K562 (cell line): Measurements from ENCODE around the gene ACKR2. TPM values are rescaled to one million over a fixed set of nuclear protein-coding genes. Genes with fewer than 3 reads are reported as not detected.

ENCODE experiments used
- ATAC-seq: fragments of 200-7000 bp; cut with Tn5 transposase; 3 replicates; pipeline ENCODE4 v1.9.1; 2020; ENCODE audit warnings: moderate library complexity
- BruUV-seq: library from RNA; stranded (reverse); fragments of 400-500 nt; replicated peaks from 2 replicates; lab custom pipeline; 2021; lab: Mats Ljungman, UMichigan
- CTCF ChIA-PET: fragments of 300-600 bp; formaldehyde crosslinking; extraction: SDS; loops from one replicate; lab custom pipeline; 2021; ENCODE audit warnings: low intra/inter-chr PET ratio; lab: Yijun Ruan, JAX
- POLR2A ChIA-PET: fragments of 300-600, 350-650 bp; sonication (Branson Sonifier 250); formaldehyde crosslinking; extraction: SDS; loops from one replicate; lab custom pipeline; 2021; ENCODE audit warnings: antibody characterized with exemption, inconsistent platforms; lab: Yijun Ruan, JAX
- DNase-seq, 4 experiments: peaks; one replicate each; pipeline versions ENCODE4 v3.0.0 to v3.0.0-alpha.2; 2011 to 2018; ENCODE audit warnings: low spot score in 3 of 4, mixed read lengths in 3 of 4; ENCODE audit errors: extremely low read depth in 1 of 4
- FAIRE-seq: peaks from 2 replicates; lab custom pipeline; 2011; peaks lifted over from hg19 to GRCh38; lab: Jason Lieb, UNC
- H2AFZ ChIP-seq: 2 replicates; pipeline ENCODE4 v1.6.0; 2011; ENCODE audit warnings: low read depth, low read length, control low read depth, inconsistent platforms
- H3K27ac ChIP-seq: fragments of 200-600 bp; 3 replicates; pipeline ENCODE4 v1.8.0; 2011; ENCODE audit warnings: low read depth, mild to moderate bottlenecking, control low read depth, inconsistent platforms, low read length, moderate library complexity, mixed read lengths; ENCODE audit errors: extremely low read depth
- H3K27me3 ChIP-seq, 2 experiments: fragments of 300-600 bp in 1 of 2; 2 replicates in 1 of 2; 3 replicates in 1 of 2; pipeline versions ENCODE4 v1.6.0 to v1.8.0; 2011; ENCODE audit warnings: inconsistent platforms in 2 of 2, low read length in 2 of 2, mild to moderate bottlenecking in 1 of 2, mixed read lengths in 1 of 2, moderate library complexity in 1 of 2; ENCODE audit not compliant: control insufficient read depth in 2 of 2, insufficient read depth in 2 of 2
- H3K36me3 ChIP-seq: fragments of 300-600 bp; 3 replicates; pipeline ENCODE4 v1.8.0; 2011; ENCODE audit warnings: mild to moderate bottlenecking, low read length, inconsistent platforms; ENCODE audit not compliant: control insufficient read depth, insufficient read depth
- H3K4me1 ChIP-seq, 2 experiments: fragments of 200-600 bp in 1 of 2; replicated peaks in 1 of 2; 2 replicates in 1 of 2; 3 replicates in 1 of 2; pipeline versions ENCODE4 v1.5.1 to v1.8.0; 2011; ENCODE audit warnings: inconsistent platforms in 2 of 2, low read length in 2 of 2, mild to moderate bottlenecking in 1 of 2, mixed read lengths in 1 of 2, moderate library complexity in 1 of 2; ENCODE audit not compliant: control insufficient read depth in 2 of 2, insufficient read depth in 2 of 2
- H3K4me2 ChIP-seq: 2 replicates; pipeline ENCODE4 v1.6.1; 2011; ENCODE audit warnings: low read length, control low read depth, inconsistent platforms, mixed read lengths; ENCODE audit not compliant: insufficient read depth
- H3K4me3 ChIP-seq: fragments of 200-600 bp; sonication (generic), shearing (Covaris generic); 2 replicates; pipeline ENCODE4 v1.5.1; 2016; ENCODE audit warnings: control low read depth, inconsistent platforms
- H3K79me2 ChIP-seq: fragments of 200-600 bp; 3 replicates; pipeline ENCODE4 v1.8.0; 2011; ENCODE audit warnings: low read length, inconsistent platforms; ENCODE audit not compliant: control insufficient read depth, insufficient read depth
- H3K9ac ChIP-seq, 2 experiments: 2 replicates each; pipeline versions ENCODE4 v1.6.0 to v1.6.1; 2011; ENCODE audit warnings: low read depth in 2 of 2, low read length in 2 of 2, control low read depth in 1 of 2, inconsistent platforms in 1 of 2, mild to moderate bottlenecking in 1 of 2, mixed read lengths in 1 of 2; ENCODE audit not compliant: insufficient read depth in 1 of 2
- H3K9me1 ChIP-seq: one replicate; pipeline ENCODE4 v1.6.0; 2011; ENCODE audit warnings: inconsistent platforms, mild to moderate bottlenecking, low read length, moderate library complexity; ENCODE audit not compliant: control insufficient read depth, insufficient read depth
- H3K9me3 ChIP-seq: replicated peaks from 2 replicates; pipeline ENCODE4 v1.5.1; 2011; ENCODE audit warnings: low read depth, low read length, inconsistent platforms; ENCODE audit not compliant: control insufficient read depth, insufficient read depth
- H4K20me1 ChIP-seq: replicated peaks from 2 replicates; pipeline ENCODE4 v1.6.1; 2011; ENCODE audit warnings: low read length, inconsistent platforms, mixed read lengths; ENCODE audit not compliant: control insufficient read depth, insufficient read depth
- CBFA2T3 ChIP-seq: fragments of 450-650 bp; IDR thresholded peaks from 2 replicates; pipeline ENCODE4 v1.6.1; 2017
- CCAR2 ChIP-seq: fragments of 200-400 bp; formaldehyde crosslinking; IDR thresholded peaks from 2 replicates; pipeline ENCODE4 v1.6.1; 2017; ENCODE audit warnings: mild to moderate bottlenecking, low read depth, low read length
- KDM5B ChIP-seq: fragments of 200-600 bp; sonication (generic); IDR thresholded peaks from 2 replicates; pipeline ENCODE4 v1.6.1; 2012; ENCODE audit warnings: low read depth, mild to moderate bottlenecking, moderate library complexity, low read length, control low read depth, inconsistent platforms; ENCODE audit not compliant: insufficient replicate concordance
- RBBP5 ChIP-seq: fragments of 200-600 bp; sonication (generic); IDR thresholded peaks from 2 replicates; pipeline ENCODE4 v1.6.1; 2012; ENCODE audit warnings: borderline replicate concordance, mild to moderate bottlenecking, low read length, control low read depth, inconsistent platforms; ENCODE audit not compliant: insufficient read depth, poor library complexity, severe bottlenecking
- TCF3 ChIP-seq: sonication (generic); formaldehyde crosslinking; IDR thresholded peaks from 2 replicates; pipeline ENCODE4 v1.4.0; 2020; ENCODE audit warnings: mild to moderate bottlenecking, missing genetic modification reagents
- ZNF140 ChIP-seq: fragments of 250-450 bp; sonication (Bioruptor Pico); IDR thresholded peaks from 2 replicates; pipeline ENCODE4 v1.8.0; 2021; ENCODE audit warnings: moderate library complexity, mild to moderate bottlenecking, inconsistent platforms
- WGBS: fragments of 100-300 bp; shearing (Covaris generic); methylation state at CpG from one replicate; pipeline ENCODE4 v1.1.6; 2016; ENCODE audit warnings: low coverage, mixed read lengths; ENCODE audit not compliant: insufficient coverage; ENCODE audit errors: missing lambda C conversion rate; 5-methylcytosine and 5-hydroxymethylcytosine counted together
- in situ Hi-C: fragments of 300-500 bp; cut with MboI; formaldehyde crosslinking; loops from 4 replicates; pipeline ENCODE4 v1.15.0; 2018; ENCODE audit warnings: inconsistent platforms, mixed read lengths
- intact Hi-C: fragments of 100-400 bp; cut with micrococcal nuclease; formaldehyde crosslinking; loops from 2 replicates; pipeline ENCODE4 v1.14.2; 2022
- polyA plus RNA-seq, 8 experiments: library from polyadenylated mRNA; depleted of rRNA in 4 of 8; stranded (reverse) in 5 of 8; unstranded in 3 of 8; fragments of >200 nt; fragmentation: Nextera tagmentation in 2 of 8; fragmentation: Illumina TruSeq in 1 of 8; extraction: Ambion mirVana in 2 of 8; extraction: Trizol in 1 of 8; gene quantifications; 2 replicates each; pipeline versions ENCODE4 v1.2.1 to v1.2.3, GENCODE V29; 2011 to 2014; ENCODE audit warnings: inconsistent platforms in 1 of 8, missing spikeins in 1 of 8
- total RNA-seq, 7 experiments: library from RNA; depleted of rRNA in 6 of 7; stranded (reverse); fragments of >200 nt in 6 of 7; fragmentation: Illumina TruSeq in 2 of 7; extraction: Trizol in 2 of 7; gene quantifications; 2 replicates each; pipeline versions ENCODE4 v1.2.1 to v1.2.3, GENCODE V29; 2011 to 2021; ENCODE audit warnings: low replicate concordance in 1 of 7
- TF ChIP-seq, protein P1 (sequence below): fragments of 450-650 bp; IDR thresholded peaks from 2 replicates; pipeline ENCODE4 v1.6.1; 2018; ENCODE audit not compliant: partially characterized antibody
- TF ChIP-seq, protein P2 (sequence below), 2 experiments: fragments of 200-800 bp in 1 of 2; sonication (Bioruptor generic) in 1 of 2; sonication (generic) in 1 of 2; formaldehyde crosslinking in 1 of 2; IDR thresholded peaks in 1 of 2; conservative IDR thresholded peaks in 1 of 2; 2 replicates each; pipeline versions ENCODE4 v1.5.0 to v1.6.1; 2016 to 2020; ENCODE audit warnings: missing compliant biosample characterization in 1 of 2, missing genetic modification characterization in 1 of 2, missing genetic modification reagents in 1 of 2
- TF ChIP-seq, protein P3 (sequence below), 3 experiments: fragments of 200-800 bp in 1 of 3; fragments of 250-450 bp in 1 of 3; fragments of 450-650 bp in 1 of 3; sonication (Bioruptor Pico) in 1 of 3; sonication (Bioruptor generic) in 1 of 3; formaldehyde crosslinking in 1 of 3; IDR thresholded peaks; 2 replicates each; pipeline versions ENCODE4 v1.6.1 to v1.8.0; 2016 to 2022; ENCODE audit warnings: mild to moderate bottlenecking in 2 of 3, missing genetic modification characterization in 2 of 3, missing compliant biosample characterization in 1 of 3, moderate library complexity in 1 of 3
- TF ChIP-seq, protein P4 (sequence below): fragments of 450-650 bp; conservative IDR thresholded peaks from 2 replicates; pipeline ENCODE4 v1.6.1; 2016; ENCODE audit warnings: missing genetic modification characterization, low read depth, mild to moderate bottlenecking, missing compliant biosample characterization, moderate library complexity

The ACKR2 gene
- total and polyA plus RNA-seq, 9 of the 15 experiments (the other 6 are each of a cell fraction or from before 2014, with no cell fraction given): 0.03 to 0.69 (median 0.25) TPM; not detected in 1

DNA sequence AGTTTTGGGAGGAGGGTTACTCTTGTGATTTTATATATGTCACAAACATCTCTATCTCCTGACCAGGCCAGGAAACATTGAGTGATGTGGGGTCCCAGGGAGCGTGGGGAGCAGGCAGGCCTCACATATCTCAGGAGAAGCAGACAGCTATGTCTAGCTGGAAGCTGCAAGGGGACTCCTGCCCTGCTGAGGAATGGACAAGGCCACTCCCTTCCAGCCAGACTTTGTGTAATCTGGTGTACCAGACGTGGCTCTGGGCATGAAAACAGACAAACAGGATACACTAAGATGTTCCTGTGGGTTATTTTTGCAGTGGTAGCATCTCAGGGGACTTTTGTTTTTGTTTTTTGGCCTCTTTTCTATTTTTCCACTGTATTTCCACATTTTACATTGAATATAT is 43.2 kb downstream of the ACKR2 start:
- Histone ChIP-seq H3K9ac (peak overlapping the region in 1 of 2 experiments; percentile 53; a peak in 1 of 4 replicates), H3K9me1 (no peaks in the 10 kb centered on the region), H2AFZ (no peak overlapping the region), H3K4me1 (peaks cover 7 to 30% of the 10 kb centered on the region in 2 experiments; a peak in 3 of 5 replicates), H3K36me3 (no peaks in the 10 kb centered on the region), H3K9me3 (no peaks in the 10 kb centered on the region), H3K27ac (no peak overlapping the region), H3K79me2 (no peaks in the 10 kb centered on the region), H4K20me1 (no peaks in the 10 kb centered on the region), H3K4me2 (peak overlapping the region; percentile 36; the same call in 1 of the 2 replicates), H3K27me3 (peaks cover 4 to 44% of the 10 kb centered on the region in 2 experiments; a peak in 2 of 5 replicates), H3K4me3 (no peak overlapping the region)
- intact Hi-C loops: no loop called here
- FAIRE-seq: peak; percentile 62
- BruUV-seq: no TSS peak
- ChIA-PET CTCF (no interaction called here), POLR2A (interaction anchor here (0.6 to 1.6 kb wide), 4 partner anchors 9 to 323 kb away, joined by 3 to 8 read pairs (median 4); no protein-coding TSS in a partner anchor)
- WGBS: 3% methylated on average over 2 of the region's 2 CpGs
- ATAC-seq: peak; percentile 72
- peak in 2 of 4 experiments; percentile 70 to 73 for DNase-seq
- in situ Hi-C loops: no loop called here
- TF ChIP-seq, protein P1, sequence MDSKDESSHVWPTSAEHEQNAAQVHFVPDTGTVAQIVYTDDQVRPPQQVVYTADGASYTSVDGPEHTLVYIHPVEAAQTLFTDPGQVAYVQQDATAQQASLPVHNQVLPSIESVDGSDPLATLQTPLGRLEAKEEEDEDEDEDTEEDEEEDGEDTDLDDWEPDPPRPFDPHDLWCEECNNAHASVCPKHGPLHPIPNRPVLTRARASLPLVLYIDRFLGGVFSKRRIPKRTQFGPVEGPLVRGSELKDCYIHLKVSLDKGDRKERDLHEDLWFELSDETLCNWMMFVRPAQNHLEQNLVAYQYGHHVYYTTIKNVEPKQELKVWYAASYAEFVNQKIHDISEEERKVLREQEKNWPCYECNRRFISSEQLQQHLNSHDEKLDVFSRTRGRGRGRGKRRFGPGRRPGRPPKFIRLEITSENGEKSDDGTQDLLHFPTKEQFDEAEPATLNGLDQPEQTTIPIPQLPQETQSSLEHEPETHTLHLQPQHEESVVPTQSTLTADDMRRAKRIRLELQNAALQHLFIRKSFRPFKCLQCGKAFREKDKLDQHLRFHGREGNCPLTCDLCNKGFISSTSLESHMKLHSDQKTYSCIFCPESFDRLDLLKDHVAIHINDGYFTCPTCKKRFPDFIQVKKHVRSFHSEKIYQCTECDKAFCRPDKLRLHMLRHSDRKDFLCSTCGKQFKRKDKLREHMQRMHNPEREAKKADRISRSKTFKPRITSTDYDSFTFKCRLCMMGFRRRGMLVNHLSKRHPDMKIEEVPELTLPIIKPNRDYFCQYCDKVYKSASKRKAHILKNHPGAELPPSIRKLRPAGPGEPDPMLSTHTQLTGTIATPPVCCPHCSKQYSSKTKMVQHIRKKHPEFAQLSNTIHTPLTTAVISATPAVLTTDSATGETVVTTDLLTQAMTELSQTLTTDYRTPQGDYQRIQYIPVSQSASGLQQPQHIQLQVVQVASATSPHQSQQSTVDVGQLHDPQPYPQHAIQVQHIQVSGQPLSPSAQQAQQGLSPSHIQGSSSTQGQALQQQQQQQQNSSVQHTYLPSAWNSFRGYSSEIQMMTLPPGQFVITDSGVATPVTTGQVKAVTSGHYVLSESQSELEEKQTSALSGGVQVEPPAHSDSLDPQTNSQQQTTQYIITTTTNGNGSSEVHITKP: peak; percentile 15
- no peak for TF ChIP-seq RBBP5
- TF ChIP-seq TCF3 (CRISPR knock-in tag): peak; percentile 87
- TF ChIP-seq, protein P2, sequence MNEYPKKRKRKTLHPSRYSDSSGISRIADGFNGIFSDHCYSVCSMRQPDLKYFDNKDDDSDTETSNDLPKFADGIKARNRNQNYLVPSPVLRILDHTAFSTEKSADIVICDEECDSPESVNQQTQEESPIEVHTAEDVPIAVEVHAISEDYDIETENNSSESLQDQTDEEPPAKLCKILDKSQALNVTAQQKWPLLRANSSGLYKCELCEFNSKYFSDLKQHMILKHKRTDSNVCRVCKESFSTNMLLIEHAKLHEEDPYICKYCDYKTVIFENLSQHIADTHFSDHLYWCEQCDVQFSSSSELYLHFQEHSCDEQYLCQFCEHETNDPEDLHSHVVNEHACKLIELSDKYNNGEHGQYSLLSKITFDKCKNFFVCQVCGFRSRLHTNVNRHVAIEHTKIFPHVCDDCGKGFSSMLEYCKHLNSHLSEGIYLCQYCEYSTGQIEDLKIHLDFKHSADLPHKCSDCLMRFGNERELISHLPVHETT (CRISPR knock-in tag; conservative IDR thresholded peaks at IDR 0.05 in 1 of 2, IDR thresholded peaks at IDR 0.05 in 1 of 2): no peak
- TF ChIP-seq CCAR2: no peak
- TF ChIP-seq CBFA2T3: peak; percentile 85
- TF ChIP-seq, protein P3, sequence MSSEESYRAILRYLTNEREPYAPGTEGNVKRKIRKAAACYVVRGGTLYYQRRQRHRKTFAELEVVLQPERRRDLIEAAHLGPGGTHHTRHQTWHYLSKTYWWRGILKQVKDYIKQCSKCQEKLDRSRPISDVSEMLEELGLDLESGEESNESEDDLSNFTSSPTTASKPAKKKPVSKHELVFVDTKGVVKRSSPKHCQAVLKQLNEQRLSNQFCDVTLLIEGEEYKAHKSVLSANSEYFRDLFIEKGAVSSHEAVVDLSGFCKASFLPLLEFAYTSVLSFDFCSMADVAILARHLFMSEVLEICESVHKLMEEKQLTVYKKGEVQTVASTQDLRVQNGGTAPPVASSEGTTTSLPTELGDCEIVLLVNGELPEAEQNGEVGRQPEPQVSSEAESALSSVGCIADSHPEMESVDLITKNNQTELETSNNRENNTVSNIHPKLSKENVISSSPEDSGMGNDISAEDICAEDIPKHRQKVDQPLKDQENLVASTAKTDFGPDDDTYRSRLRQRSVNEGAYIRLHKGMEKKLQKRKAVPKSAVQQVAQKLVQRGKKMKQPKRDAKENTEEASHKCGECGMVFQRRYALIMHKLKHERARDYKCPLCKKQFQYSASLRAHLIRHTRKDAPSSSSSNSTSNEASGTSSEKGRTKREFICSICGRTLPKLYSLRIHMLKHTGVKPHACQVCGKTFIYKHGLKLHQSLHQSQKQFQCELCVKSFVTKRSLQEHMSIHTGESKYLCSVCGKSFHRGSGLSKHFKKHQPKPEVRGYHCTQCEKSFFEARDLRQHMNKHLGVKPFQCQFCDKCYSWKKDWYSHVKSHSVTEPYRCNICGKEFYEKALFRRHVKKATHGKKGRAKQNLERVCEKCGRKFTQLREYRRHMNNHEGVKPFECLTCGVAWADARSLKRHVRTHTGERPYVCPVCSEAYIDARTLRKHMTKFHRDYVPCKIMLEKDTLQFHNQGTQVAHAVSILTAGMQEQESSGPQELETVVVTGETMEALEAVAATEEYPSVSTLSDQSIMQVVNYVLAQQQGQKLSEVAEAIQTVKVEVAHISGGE (CRISPR knock-in tag; IDR thresholded peaks at IDR 0.05): no peak
- no peak for TF ChIP-seq KDM5B
- no peak for TF ChIP-seq ZNF140 (CRISPR knock-in tag)
- TF ChIP-seq, protein P4, sequence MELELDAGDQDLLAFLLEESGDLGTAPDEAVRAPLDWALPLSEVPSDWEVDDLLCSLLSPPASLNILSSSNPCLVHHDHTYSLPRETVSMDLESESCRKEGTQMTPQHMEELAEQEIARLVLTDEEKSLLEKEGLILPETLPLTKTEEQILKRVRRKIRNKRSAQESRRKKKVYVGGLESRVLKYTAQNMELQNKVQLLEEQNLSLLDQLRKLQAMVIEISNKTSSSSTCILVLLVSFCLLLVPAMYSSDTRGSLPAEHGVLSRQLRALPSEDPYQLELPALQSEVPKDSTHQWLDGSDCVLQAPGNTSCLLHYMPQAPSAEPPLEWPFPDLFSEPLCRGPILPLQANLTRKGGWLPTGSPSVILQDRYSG (tag): no peak
